ENCODE measurements around the gene COL19A1.

COL19A1 gene

DNA sequence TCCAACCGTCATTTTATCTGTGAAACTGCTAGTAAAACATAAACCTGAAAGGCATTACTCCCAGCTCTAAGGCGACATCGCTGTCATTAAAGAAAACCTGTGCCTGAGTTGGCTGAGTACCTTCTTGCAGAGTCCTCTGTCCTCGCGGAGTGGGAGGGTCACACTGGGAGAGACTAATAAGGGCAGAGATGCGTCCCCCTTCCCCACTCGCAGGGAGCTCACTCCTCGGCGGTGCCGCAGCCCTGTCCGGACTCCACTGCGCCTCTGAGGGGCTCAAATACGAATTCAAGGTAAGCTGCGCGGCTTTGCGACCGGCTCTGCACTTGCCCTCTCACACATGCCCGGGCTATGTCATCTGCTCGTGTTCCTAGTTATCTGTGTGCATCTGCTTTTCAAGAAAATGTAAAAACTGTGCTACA is at the start of gene COL19A1:
Gene COL19A1, plus strand, starts transcription at position 206 of the 419 bp plus-strand sequence. CDS start 13,012 bp downstream, outside the sequence.
- TF ChIP-seq CTCF (IDR thresholded peaks at IDR 0.05): no peak
- Mint-ChIP-seq H3K9me3 (no peaks in the 10 kb centered on the region), H3K27ac (no peak within 1 kb of the TSS), H3K4me1 (peaks cover 18% of the 10 kb centered on the region), H3K36me3 (ENCODE audit: low read depth) (no peaks in the 10 kb centered on the region), H3K27me3 (ENCODE audit: low read depth, poor library complexity) (peaks cover 73% of the 10 kb centered on the region), H3K4me3 (peak within 1 kb of the TSS; percentile 89)
- peak; percentile 45 for DNase-seq

DNA sequence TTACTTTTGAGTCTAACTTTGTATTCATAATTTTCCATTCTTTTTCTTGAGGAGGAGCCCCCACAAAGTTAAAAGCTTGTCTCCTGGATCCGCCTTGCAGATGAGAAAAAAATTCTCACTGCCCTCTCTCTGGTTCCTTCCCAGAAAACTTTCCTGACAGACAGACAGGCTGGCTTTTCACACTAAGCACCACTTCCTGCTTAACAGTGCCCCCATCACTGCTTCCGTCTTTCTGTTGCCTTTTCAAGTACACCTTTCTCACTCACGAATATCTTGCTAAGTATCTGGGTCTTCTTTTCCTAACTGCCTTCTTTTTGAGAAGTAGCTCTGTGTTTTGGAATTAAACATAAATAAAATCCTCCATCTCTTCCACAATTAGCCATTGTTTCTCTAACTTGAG is 49.8 kb upstream of the COL19A1 start:
- no peak for TF ChIP-seq CTCF (IDR thresholded peaks at IDR 0.05)
- H3K4me3 Mint-ChIP-seq: no peak overlapping the region
- no peaks in the 10 kb centered on the region for H3K27me3 Mint-ChIP-seq (ENCODE audit: low read depth, poor library complexity)
- DNase-seq: no peak
- peaks cover 24% of the 10 kb centered on the region for H3K4me1 Mint-ChIP-seq
- no peaks in the 10 kb centered on the region for H3K36me3 Mint-ChIP-seq (ENCODE audit: low read depth)
- H3K27ac Mint-ChIP-seq: no peak overlapping the region
- H3K9me3 Mint-ChIP-seq: no peaks in the 10 kb centered on the region

DNA sequence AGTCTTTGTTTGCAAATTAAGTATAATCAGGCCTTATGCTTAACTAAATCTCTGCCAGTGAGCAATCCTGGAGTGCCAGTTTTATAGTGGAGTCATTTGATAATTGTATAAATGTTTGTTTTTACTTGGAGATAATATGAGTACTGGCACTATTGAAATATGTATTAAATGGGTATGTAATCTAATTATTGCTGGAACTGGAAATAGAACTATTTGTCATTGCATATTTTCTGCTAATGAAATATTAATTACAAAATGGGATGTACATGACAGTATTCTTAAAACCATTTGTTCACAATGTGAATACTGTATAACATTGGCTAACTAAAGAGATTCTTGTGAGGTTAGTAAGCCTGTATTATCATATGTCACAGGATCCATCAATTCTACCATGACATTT is 49.0 kb upstream of the COL19A1 start:
- Mint-ChIP-seq H3K4me3 (no peak overlapping the region), H3K27ac (no peak overlapping the region), H3K9me3 (no peaks in the 10 kb centered on the region), H3K36me3 (ENCODE audit: low read depth) (no peaks in the 10 kb centered on the region), H3K27me3 (ENCODE audit: low read depth, poor library complexity) (no peaks in the 10 kb centered on the region), H3K4me1 (peaks cover 24% of the 10 kb centered on the region)
- DNase-seq: no peak
- no peak for TF ChIP-seq CTCF (IDR thresholded peaks at IDR 0.05)

DNA sequence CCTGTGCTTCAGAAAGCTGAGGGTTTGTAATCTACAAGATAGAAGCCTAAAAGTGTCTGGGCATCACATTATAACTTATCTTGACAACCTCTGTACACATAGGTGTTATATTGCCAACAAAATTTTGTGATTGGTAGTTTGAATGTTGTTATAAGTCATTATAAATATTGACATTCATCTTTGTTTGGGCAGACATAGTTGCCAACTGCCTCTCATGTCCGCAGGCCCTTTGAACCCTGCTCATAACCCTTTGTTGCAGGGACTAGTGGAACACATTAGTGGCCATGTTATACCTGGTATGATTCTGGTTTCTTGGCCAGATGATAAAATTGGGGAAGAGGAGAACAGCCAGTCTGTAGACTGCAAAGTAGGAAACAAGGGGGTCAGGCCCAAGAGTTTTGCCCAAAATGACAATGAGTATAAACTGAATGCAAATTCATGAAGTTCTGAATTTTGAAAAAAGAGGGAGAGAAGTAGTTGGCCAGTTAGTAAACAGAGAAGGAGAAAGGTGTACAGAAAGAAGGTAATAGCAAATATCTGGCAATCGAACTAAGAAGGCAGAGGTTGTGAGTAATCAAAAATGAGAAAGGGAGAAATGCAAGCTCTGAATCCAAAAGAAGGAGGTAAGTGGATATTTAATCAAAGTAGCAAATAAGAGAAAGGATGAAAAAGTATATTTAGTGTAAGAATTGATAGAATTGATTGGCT is 48.0 kb upstream of the COL19A1 start:
- Mint-ChIP-seq H3K27ac (no peak overlapping the region), H3K4me3 (no peak overlapping the region), H3K36me3 (ENCODE audit: low read depth) (no peaks in the 10 kb centered on the region), H3K4me1 (peaks cover 17% of the 10 kb centered on the region), H3K27me3 (ENCODE audit: low read depth, poor library complexity) (no peaks in the 10 kb centered on the region), H3K9me3 (no peaks in the 10 kb centered on the region)
- DNase-seq: no peak
- no peak for TF ChIP-seq CTCF (IDR thresholded peaks at IDR 0.05)

- Mint-ChIP-seq H3K9me3 (no peaks in the 10 kb centered on the region), H3K4me3 (no peak overlapping the region), H3K4me1 (peaks cover 10% of the 10 kb centered on the region), H3K36me3 (ENCODE audit: low read depth) (no peaks in the 10 kb centered on the region), H3K27me3 (ENCODE audit: low read depth, poor library complexity) (no peaks in the 10 kb centered on the region), H3K27ac (no peak overlapping the region)
- no peak for DNase-seq
- no peak for TF ChIP-seq CTCF (IDR thresholded peaks at IDR 0.05)
Observed at GRCh38 chr6:69819138-69819537, 47.2 kb upstream of the COL19A1 start.

DNA sequence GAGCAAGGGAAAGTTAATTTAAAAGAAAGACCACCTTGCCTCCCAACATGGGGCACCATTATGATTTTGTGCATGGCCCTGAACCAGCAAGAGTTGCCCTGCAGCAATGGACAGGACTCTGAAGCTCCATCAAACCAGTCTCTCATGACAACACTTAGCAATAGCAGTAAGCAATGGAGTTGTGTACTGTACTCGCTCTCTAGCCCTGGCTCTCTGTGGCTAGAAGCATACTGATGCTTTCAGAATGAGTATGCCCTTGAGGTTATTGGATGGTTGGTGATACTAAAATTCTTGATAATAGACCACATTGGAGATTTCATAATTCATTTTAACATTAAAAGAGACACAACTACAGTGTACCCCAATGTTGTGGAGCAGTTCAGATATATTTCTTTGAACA is 46.3 kb upstream of the COL19A1 start:
- H3K4me1 Mint-ChIP-seq: peaks cover 9% of the 10 kb centered on the region
- no peak overlapping the region for H3K4me3 Mint-ChIP-seq
- H3K36me3 Mint-ChIP-seq (ENCODE audit: low read depth): no peaks in the 10 kb centered on the region
- H3K9me3 Mint-ChIP-seq: no peaks in the 10 kb centered on the region
- TF ChIP-seq CTCF (IDR thresholded peaks at IDR 0.05): no peak
- DNase-seq: no peak
- H3K27me3 Mint-ChIP-seq (ENCODE audit: low read depth, poor library complexity): no peaks in the 10 kb centered on the region
- H3K27ac Mint-ChIP-seq: no peak overlapping the region
